ENCODE data around the gene POGLUT2.

The POGLUT2 gene

GRCh38 chr13:102768909-102769308 lies 29.9 kb downstream of the POGLUT2 start:
- H3K9me3 ChIP-seq (ENCODE audit: insufficient read depth, low read length) = no peaks in the 10 kb centered on the region
- TF ChIP-seq CTCF (IDR thresholded peaks at IDR 0.05; ENCODE audit: low read depth, low read length) = no peak
- no peak for TF ChIP-seq EZH2phosphoT487 (IDR thresholded peaks at IDR 0.05; ENCODE audit: low read depth)
- no peak overlapping the region for H3K4me2 ChIP-seq (ENCODE audit: low read length)
- no peaks in the 10 kb centered on the region for H3K27me3 ChIP-seq (ENCODE audit: low read depth, low read length)
- H3K27ac ChIP-seq (ENCODE audit: low read length) = no peak overlapping the region
- no peak overlapping the region for H2AFZ ChIP-seq (ENCODE audit: low read depth, low read length)
- H3K4me3 ChIP-seq (ENCODE audit: low read length) = no peak overlapping the region
- no peak overlapping the region for H3K9ac ChIP-seq (ENCODE audit: low read length)
- peaks cover 12% of the 10 kb centered on the region for H3K36me3 ChIP-seq (replicated peaks; ENCODE audit: low read depth, low read length)
- H3K4me1 ChIP-seq (ENCODE audit: low read length) = peaks cover 18% of the 10 kb centered on the region
- H4K20me1 ChIP-seq (ENCODE audit: insufficient read depth, low read length) = 0 out of 2 replicates have a peak, but pooled peaks cover 5% of the 10 kb centered on the region
- H3K79me2 ChIP-seq (ENCODE audit: low read length) = peaks cover 22% of the 10 kb centered on the region

DNA sequence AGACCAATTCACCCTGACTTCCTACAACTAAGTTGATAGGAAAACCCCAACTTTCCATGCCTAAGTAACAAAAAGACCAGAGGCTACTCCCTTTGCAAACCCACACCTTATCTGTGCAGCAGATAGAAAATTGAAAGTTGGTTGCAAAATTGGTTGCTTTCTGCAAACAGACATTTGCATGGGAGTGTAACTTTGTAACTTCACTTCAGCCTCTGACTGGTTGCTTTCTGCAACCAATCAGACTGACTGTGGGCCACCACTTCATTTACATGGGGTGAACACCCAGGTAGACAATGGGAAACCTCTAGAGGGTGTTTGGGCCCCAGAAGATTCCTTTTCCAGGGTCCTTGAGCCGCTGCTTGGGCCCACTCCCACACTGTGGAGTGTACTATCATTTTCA lies 35.0 kb downstream of the POGLUT2 start:
- no peaks in the 10 kb centered on the region for H3K27me3 ChIP-seq (ENCODE audit: low read depth, low read length)
- no peaks in the 10 kb centered on the region for H3K9me3 ChIP-seq (ENCODE audit: insufficient read depth, low read length)

GRCh38 chr13:102761071-102761470 lies 37.7 kb downstream of the POGLUT2 start:
- H3K27me3 ChIP-seq (ENCODE audit: low read depth, low read length) = no peaks in the 10 kb centered on the region
- H3K9me3 ChIP-seq (ENCODE audit: insufficient read depth, low read length) = no peaks in the 10 kb centered on the region
- no peak for TF ChIP-seq CTCF (IDR thresholded peaks at IDR 0.05; ENCODE audit: low read depth, low read length)
- TF ChIP-seq EZH2phosphoT487 (IDR thresholded peaks at IDR 0.05; ENCODE audit: low read depth) = no peak
- H3K9ac ChIP-seq (ENCODE audit: low read length) = no peak overlapping the region
- H3K4me1 ChIP-seq (ENCODE audit: low read length) = no peaks in the 10 kb centered on the region
- no peak overlapping the region for H3K4me3 ChIP-seq (ENCODE audit: low read length)
- no peaks in the 10 kb centered on the region for H4K20me1 ChIP-seq (ENCODE audit: insufficient read depth, low read length)
- H3K27ac ChIP-seq (ENCODE audit: low read length) = no peak overlapping the region
- no peak overlapping the region for H2AFZ ChIP-seq (ENCODE audit: low read depth, low read length)
- H3K4me2 ChIP-seq (ENCODE audit: low read length) = no peak overlapping the region
- no peaks in the 10 kb centered on the region for H3K79me2 ChIP-seq (ENCODE audit: low read length)
- H3K36me3 ChIP-seq (replicated peaks; ENCODE audit: low read depth, low read length) = peaks cover under 1% of the 10 kb centered on the region

More for the DNA sequence above, 35.0 kb downstream of the POGLUT2 start:
- H3K79me2 ChIP-seq (ENCODE audit: low read length) = no peaks in the 10 kb centered on the region
- H3K27ac ChIP-seq (ENCODE audit: low read length) = no peak overlapping the region
- no peak overlapping the region for H3K9ac ChIP-seq (ENCODE audit: low read length)
- peaks cover 9% of the 10 kb centered on the region for H3K36me3 ChIP-seq (replicated peaks; ENCODE audit: low read depth, low read length)
- no peaks in the 10 kb centered on the region for H3K4me1 ChIP-seq (ENCODE audit: low read length)
- TF ChIP-seq EZH2phosphoT487 (IDR thresholded peaks at IDR 0.05; ENCODE audit: low read depth) (no peak), CTCF (IDR thresholded peaks at IDR 0.05; ENCODE audit: low read depth, low read length) (no peak)
- no peaks in the 10 kb centered on the region for H4K20me1 ChIP-seq (ENCODE audit: insufficient read depth, low read length)
- no peak overlapping the region for H3K4me3 ChIP-seq (ENCODE audit: low read length)
- no peak overlapping the region for H3K4me2 ChIP-seq (ENCODE audit: low read length)
- no peak overlapping the region for H2AFZ ChIP-seq (ENCODE audit: low read depth, low read length)

GRCh38 chr13:102758842-102759241 lies 39.9 kb downstream of the POGLUT2 start:
- no peak overlapping the region for H3K4me3 ChIP-seq (ENCODE audit: low read length)
- no peak overlapping the region for H3K9ac ChIP-seq (ENCODE audit: low read length)
- no peaks in the 10 kb centered on the region for H3K27me3 ChIP-seq (ENCODE audit: low read depth, low read length)
- no peaks in the 10 kb centered on the region for H3K79me2 ChIP-seq (ENCODE audit: low read length)
- H2AFZ ChIP-seq (ENCODE audit: low read depth, low read length) = no peak overlapping the region
- no peaks in the 10 kb centered on the region for H3K4me1 ChIP-seq (ENCODE audit: low read length)
- no peaks in the 10 kb centered on the region for H3K36me3 ChIP-seq (replicated peaks; ENCODE audit: low read depth, low read length)
- no peaks in the 10 kb centered on the region for H3K9me3 ChIP-seq (ENCODE audit: insufficient read depth, low read length)
- no peaks in the 10 kb centered on the region for H4K20me1 ChIP-seq (ENCODE audit: insufficient read depth, low read length)
- H3K4me2 ChIP-seq (ENCODE audit: low read length) = no peak overlapping the region
- no peak overlapping the region for H3K27ac ChIP-seq (ENCODE audit: low read length)
- no peak for TF ChIP-seq EZH2phosphoT487 (IDR thresholded peaks at IDR 0.05; ENCODE audit: low read depth)

DNA sequence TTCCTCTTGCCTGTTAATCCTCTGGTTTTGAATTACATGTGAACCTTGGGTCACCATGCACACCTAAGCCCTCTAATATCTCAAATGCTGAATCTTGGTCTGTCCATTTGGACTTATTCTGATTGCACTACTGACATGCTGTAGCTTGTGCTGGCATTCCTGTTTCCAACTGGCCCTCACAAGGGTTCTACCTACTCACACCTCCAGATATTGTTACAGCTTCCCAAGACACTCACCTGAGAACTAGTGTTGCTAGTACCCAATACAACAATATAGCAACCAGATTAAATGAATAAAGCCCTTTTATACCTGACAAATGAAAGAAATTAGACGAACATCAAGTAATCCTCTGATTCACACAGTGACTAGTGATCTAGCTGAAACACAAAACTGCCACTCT lies 41.8 kb downstream of the POGLUT2 start:
- Histone ChIP-seq H2AFZ (ENCODE audit: low read depth, low read length) (no peak overlapping the region), H4K20me1 (ENCODE audit: insufficient read depth, low read length) (no peaks in the 10 kb centered on the region), H3K27me3 (ENCODE audit: low read depth, low read length) (no peaks in the 10 kb centered on the region), H3K9ac (ENCODE audit: low read length) (no peak overlapping the region), H3K79me2 (ENCODE audit: low read length) (no peaks in the 10 kb centered on the region), H3K4me2 (ENCODE audit: low read length) (no peak overlapping the region), H3K4me3 (ENCODE audit: low read length) (no peak overlapping the region), H3K36me3 (replicated peaks; ENCODE audit: low read depth, low read length) (no peaks in the 10 kb centered on the region), H3K4me1 (ENCODE audit: low read length) (no peaks in the 10 kb centered on the region), H3K27ac (ENCODE audit: low read length) (no peak overlapping the region), H3K9me3 (ENCODE audit: insufficient read depth, low read length) (no peaks in the 10 kb centered on the region)
- no peak for TF ChIP-seq CTCF (IDR thresholded peaks at IDR 0.05; ENCODE audit: low read depth, low read length)
- TF ChIP-seq EZH2phosphoT487 (IDR thresholded peaks at IDR 0.05; ENCODE audit: low read depth) = no peak
